H1 (cell line): Measurements from ENCODE around the gene NDUFS3. TPM values are rescaled to one million over a fixed set of nuclear protein-coding genes. Genes with fewer than 3 reads are reported as not detected.
A peak's percentile ranks its signal among the peaks of the same experiment; 100 is the strongest.

Experiments
- CTCF ChIA-PET: fragments of 300-600 bp; sonication (Branson Sonifier 250); formaldehyde crosslinking; loops from one replicate; lab custom pipeline; 2021; ENCODE audit not compliant: partially characterized antibody; lab: Charles Lee
- POLR2A ChIA-PET: fragments of 300-600 bp; sonication (Branson Sonifier 250); formaldehyde crosslinking; loops from one replicate; lab custom pipeline; 2021; ENCODE audit warnings: inconsistent platforms; ENCODE audit not compliant: partially characterized antibody; lab: Charles Lee
- DNase-seq, 2 experiments: peaks; one replicate each; pipeline versions ENCODE4 v3.0.0 to v3.0.0-alpha.2; 2010 to 2022; ENCODE audit warnings: low spot score in 2 of 2, low read depth in 1 of 2, mixed read lengths in 1 of 2
- FAIRE-seq: peaks from 2 replicates; lab custom pipeline; 2011; peaks lifted over from hg19 to GRCh38; lab: Jason Lieb, UNC
- H2AFZ ChIP-seq: 2 replicates; pipeline ENCODE4 v1.8.1; 2012; ENCODE audit warnings: low read length, inconsistent platforms
- H2AK5ac ChIP-seq: 2 replicates; pipeline ENCODE4 v1.6.1; 2013; ENCODE audit warnings: low read depth, low read length
- H2BK120ac ChIP-seq: replicated peaks from 2 replicates; pipeline ENCODE3; 2013; ENCODE audit warnings: low read depth, low read length, inconsistent platforms
- H2BK12ac ChIP-seq: 2 replicates; pipeline ENCODE4 v1.6.1; 2013; ENCODE audit warnings: low read depth, low read length
- H2BK15ac ChIP-seq: 2 replicates; pipeline ENCODE4 v1.6.1; 2013; ENCODE audit warnings: low read length
- H2BK20ac ChIP-seq: 2 replicates; pipeline ENCODE4 v1.6.1; 2013; ENCODE audit warnings: low read length
- H2BK5ac ChIP-seq: 2 replicates; pipeline ENCODE4 v1.6.1; 2013; ENCODE audit warnings: low read depth, low read length
- H3K14ac ChIP-seq: 2 replicates; pipeline ENCODE4 v1.6.1; 2013; ENCODE audit warnings: inconsistent platforms; ENCODE audit not compliant: insufficient read length
- H3K18ac ChIP-seq: 2 replicates; pipeline ENCODE4 v1.6.1; 2013; ENCODE audit warnings: low read length; ENCODE audit errors: extremely low read depth
- H3K23ac ChIP-seq: 2 replicates; pipeline ENCODE4 v1.6.1; 2013; ENCODE audit warnings: inconsistent platforms; ENCODE audit not compliant: insufficient read length
- H3K23me2 ChIP-seq: 2 replicates; pipeline ENCODE4 v1.6.1; 2013; ENCODE audit warnings: low read depth, low read length
- H3K27ac ChIP-seq: 2 replicates; pipeline ENCODE4 v1.6.1; 2011; ENCODE audit warnings: low read depth, low read length, inconsistent platforms
- H3K27me3 ChIP-seq, 4 experiments: replicated peaks in 1 of 4; 1 replicate in 1 of 4; 2 replicates in 3 of 4; pipeline versions ENCODE4 v1.6.1 to v1.8.1; 2011 to 2013; ENCODE audit warnings: low read length in 3 of 4, mild to moderate bottlenecking in 3 of 4, inconsistent platforms in 2 of 4, mixed read lengths in 2 of 4, moderate library complexity in 1 of 4; ENCODE audit not compliant: control insufficient read depth in 3 of 4, insufficient read depth in 3 of 4; ENCODE audit errors: extremely low read depth in 1 of 4
- H3K36me3 ChIP-seq, 4 experiments: 2 replicates each; pipeline versions ENCODE4 v1.6.1 to v1.8.1; 2011 to 2013; ENCODE audit warnings: mild to moderate bottlenecking in 4 of 4, low read length in 3 of 4, moderate library complexity in 2 of 4, control low read depth in 1 of 4, inconsistent platforms in 1 of 4; ENCODE audit not compliant: insufficient read depth in 4 of 4, control insufficient read depth in 2 of 4
- H3K4ac ChIP-seq: replicated peaks from 2 replicates; pipeline ENCODE3; 2013; ENCODE audit warnings: low read length, low read depth, mixed read lengths, inconsistent platforms; ENCODE audit not compliant: insufficient read length
- H3K4me1 ChIP-seq, 4 experiments: replicated peaks in 1 of 4; 1 replicate in 1 of 4; 2 replicates in 3 of 4; pipeline versions ENCODE4 v1.6.1 to v1.8.1; 2011 to 2013; ENCODE audit warnings: low read length in 3 of 4, inconsistent platforms in 2 of 4, mixed read lengths in 1 of 4; ENCODE audit not compliant: insufficient read depth in 4 of 4, control insufficient read depth in 3 of 4
- H3K4me2 ChIP-seq, 2 experiments: 2 replicates each; pipeline versions ENCODE4 v1.6.1 to v1.8.1; 2011 to 2013; ENCODE audit warnings: low read depth in 2 of 2, low read length in 2 of 2, control low read depth in 1 of 2, inconsistent platforms in 1 of 2, mild to moderate bottlenecking in 1 of 2; ENCODE audit not compliant: insufficient read depth in 1 of 2
- H3K4me3 ChIP-seq, 4 experiments: fragments of 200-600, 300-600 bp in 1 of 4; sonication (generic), shearing (Covaris generic), sonication (Bioruptor Twin) in 1 of 4; 2 replicates each; pipeline versions ENCODE4 v1.5.1 to v1.8.1; 2011 to 2016; ENCODE audit warnings: low read length in 4 of 4, low read depth in 3 of 4, control low read depth in 2 of 4, inconsistent platforms in 2 of 4, mild to moderate bottlenecking in 2 of 4, mixed read lengths in 1 of 4, moderate library complexity in 1 of 4; ENCODE audit not compliant: insufficient read depth in 2 of 4; ENCODE audit errors: extremely low read depth in 1 of 4
- H3K56ac ChIP-seq: replicated peaks from 2 replicates; pipeline ENCODE3; 2013; ENCODE audit warnings: low read depth, mild to moderate bottlenecking, mixed read lengths, low read length, inconsistent platforms; ENCODE audit not compliant: insufficient read length
- H3K79me1 ChIP-seq: 2 replicates; pipeline ENCODE4 v1.6.1; 2013; ENCODE audit warnings: low read depth, low read length, control low read depth
- H3K79me2 ChIP-seq, 2 experiments: 2 replicates each; pipeline versions ENCODE4 v1.6.1 to v1.8.1; 2012 to 2013; ENCODE audit warnings: low read length in 2 of 2, mild to moderate bottlenecking in 2 of 2, inconsistent platforms in 1 of 2; ENCODE audit not compliant: insufficient read depth in 2 of 2, control insufficient read depth in 1 of 2
- H3K9ac ChIP-seq, 4 experiments: replicated peaks in 1 of 4; 1 replicate in 1 of 4; 2 replicates in 3 of 4; pipeline versions ENCODE4 v1.6.1 to v1.8.1; 2011 to 2013; ENCODE audit warnings: low read depth in 3 of 4, low read length in 3 of 4, control low read depth in 2 of 4, mild to moderate bottlenecking in 2 of 4, moderate library complexity in 2 of 4, inconsistent platforms in 1 of 4; ENCODE audit errors: extremely low read depth in 1 of 4
- H3K9me3 ChIP-seq, 2 experiments: 2 replicates each; pipeline versions ENCODE4 v1.6.1 to v1.8.1; 2012 to 2013; ENCODE audit warnings: mild to moderate bottlenecking in 2 of 2, moderate library complexity in 2 of 2, control low read depth in 1 of 2, inconsistent platforms in 1 of 2, low read depth in 1 of 2, low read length in 1 of 2, mixed read lengths in 1 of 2; ENCODE audit not compliant: insufficient read depth in 2 of 2
- H4K20me1 ChIP-seq, 2 experiments: replicated peaks in 1 of 2; 2 replicates each; pipeline versions ENCODE3 to v1.8.1; 2011 to 2013; ENCODE audit warnings: inconsistent platforms in 2 of 2, low read length in 2 of 2, mild to moderate bottlenecking in 1 of 2; ENCODE audit not compliant: insufficient read depth in 2 of 2, control insufficient read depth in 1 of 2
- H4K5ac ChIP-seq: 2 replicates; pipeline ENCODE4 v1.6.1; 2013; ENCODE audit warnings: low read length, low read depth, mixed read lengths, inconsistent platforms; ENCODE audit not compliant: insufficient read length
- H4K8ac ChIP-seq: 2 replicates; pipeline ENCODE4 v1.8.0; 2013; ENCODE audit warnings: mild to moderate bottlenecking, moderate library complexity, low read length, inconsistent platforms; ENCODE audit not compliant: insufficient read depth; ENCODE audit errors: extremely low read depth
- H4K91ac ChIP-seq: replicated peaks from 2 replicates; pipeline ENCODE3; 2013; ENCODE audit warnings: low read length, mixed read lengths, inconsistent platforms; ENCODE audit not compliant: insufficient read length
- BRCA1 ChIP-seq: IDR thresholded peaks from 2 replicates; pipeline ENCODE4 v1.6.1; 2012; ENCODE audit warnings: low read depth, low read length, improper control_type of control experiment
- EP300 ChIP-seq, 2 experiments: IDR thresholded peaks; 1 replicate in 1 of 2; 2 replicates in 1 of 2; pipeline ENCODE4 v1.6.1; 2011 to 2012; ENCODE audit warnings: low read depth in 2 of 2, low read length in 2 of 2, mild to moderate bottlenecking in 2 of 2, borderline replicate concordance in 1 of 2, inconsistent platforms in 1 of 2, moderate library complexity in 1 of 2
- GABPA ChIP-seq: IDR thresholded peaks from 2 replicates; pipeline ENCODE4 v1.6.1; 2011; ENCODE audit warnings: mild to moderate bottlenecking, low read length, moderate library complexity, borderline replicate concordance; ENCODE audit not compliant: insufficient read depth
- POLR2A ChIP-seq, 2 experiments: IDR thresholded peaks; 1 replicate in 1 of 2; 2 replicates in 1 of 2; pipeline ENCODE4 v1.6.1; 2011; ENCODE audit warnings: low read depth in 2 of 2, low read length in 2 of 2, mild to moderate bottlenecking in 2 of 2; ENCODE audit errors: control extremely low read depth in 1 of 2
- RAD21 ChIP-seq, 2 experiments: IDR thresholded peaks in 1 of 2; conservative IDR thresholded peaks in 1 of 2; 2 replicates each; pipeline ENCODE4 v1.6.1; 2011; ENCODE audit warnings: low read depth in 2 of 2, low read length in 2 of 2, improper control_type of control experiment in 1 of 2, inconsistent platforms in 1 of 2, mild to moderate bottlenecking in 1 of 2, moderate library complexity in 1 of 2
- SIN3A ChIP-seq, 2 experiments: IDR thresholded peaks in 1 of 2; conservative IDR thresholded peaks in 1 of 2; 2 replicates each; pipeline ENCODE4 v1.6.1; 2011 to 2012; ENCODE audit warnings: low read length in 2 of 2, improper control_type of control experiment in 1 of 2, low read depth in 1 of 2, mild to moderate bottlenecking in 1 of 2
- TAF7 ChIP-seq: optimal IDR thresholded peaks from 2 replicates; pipeline ENCODE3; 2011; ENCODE audit warnings: low read depth, mild to moderate bottlenecking, inconsistent platforms, low read length, moderate library complexity, borderline replicate concordance
- WGBS, 2 experiments: shearing (Covaris generic) in 1 of 2; methylation state at CpG; one replicate each; pipeline versions ENCODE4 v1.1.6 to v1.1.7; 2013 to 2015; ENCODE audit warnings: low lambda C conversion rate in 2 of 2, mixed read lengths in 2 of 2, inconsistent platforms in 1 of 2, low coverage in 1 of 2, missing lambda C conversion rate in 1 of 2; ENCODE audit not compliant: insufficient replicate concordance in 2 of 2, insufficient coverage in 1 of 2, insufficient read length in 1 of 2; ENCODE audit errors: extremely low coverage in 1 of 2, missing lambda C conversion rate in 1 of 2; 5-methylcytosine and 5-hydroxymethylcytosine counted together
- polyA plus RNA-seq, 7 experiments: library from polyadenylated mRNA; depleted of rRNA in 3 of 7; stranded (reverse) in 5 of 7; unstranded in 2 of 7; fragments of >200 nt in 5 of 7; fragments of 200-250 nt in 2 of 7; gene quantifications; 1 replicate in 5 of 7; 2 replicates in 1 of 7; 4 replicates in 1 of 7; pipeline versions ENCODE4 v1.2.1 to v1.2.3, GENCODE V29; 2011 to 2013; ENCODE audit warnings: missing spikeins in 2 of 7, mixed read lengths in 2 of 7
- total RNA-seq: library from RNA; stranded (reverse); fragmentation: NEBNext Ultra II Directional; extraction: Animal tissue kit (Norgen Biotek cat#: 25700); gene quantifications from 2 replicates; pipeline ENCODE4 v1.2.1, GENCODE V29; 2021
- TF ChIP-seq, protein P1 (sequence below): IDR thresholded peaks from 2 replicates; pipeline ENCODE4 v1.6.1; 2012; ENCODE audit warnings: inconsistent platforms

The NDUFS3 gene
- total and polyA plus RNA-seq, 2 of the 8 experiments (the other 6 are each of a cell fraction or from before 2014, with no cell fraction given), result 135 to 241 TPM

DNA sequence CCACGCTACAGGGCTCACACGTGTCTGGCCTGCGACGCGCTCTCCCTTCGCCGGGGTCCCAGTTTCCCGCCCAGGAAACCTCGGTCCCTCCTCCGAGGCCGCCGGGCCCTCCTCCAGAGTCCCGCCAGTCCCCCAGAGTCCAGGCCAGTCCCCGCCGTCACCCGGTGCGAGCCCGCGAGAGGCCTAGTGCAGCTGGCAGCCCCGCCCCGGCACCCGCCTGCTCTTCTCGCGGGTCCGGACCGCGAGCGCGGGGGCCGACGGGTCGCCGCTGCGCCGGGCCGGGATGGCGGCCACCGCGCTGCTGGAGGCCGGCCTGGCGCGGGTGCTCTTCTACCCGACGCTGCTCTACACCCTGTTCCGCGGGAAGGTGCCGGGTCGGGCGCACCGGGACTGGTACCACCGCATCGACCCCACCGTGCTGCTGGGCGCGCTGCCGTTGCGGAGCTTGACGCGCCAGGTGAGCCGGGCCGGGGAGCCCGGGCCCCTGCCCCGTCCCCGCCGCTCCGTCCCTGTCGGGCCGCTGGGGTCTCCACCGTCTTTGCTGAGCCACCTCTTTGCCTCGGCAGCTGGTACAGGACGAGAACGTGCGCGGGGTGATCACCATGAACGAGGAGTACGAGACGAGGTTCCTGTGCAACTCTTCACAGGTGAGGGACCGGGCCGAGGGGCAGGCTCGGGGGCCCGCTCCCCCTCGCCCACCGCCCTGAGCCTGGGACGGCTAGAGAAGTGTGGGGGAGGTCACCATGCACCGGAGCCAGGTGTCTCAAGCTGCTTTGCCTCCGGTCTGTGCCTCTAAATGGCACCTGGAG, 13.3 kb upstream of the NDUFS3 start, which contains the start of gene PTPMT1:
Gene PTPMT1, plus strand, starts transcription at position 260 of the 809 bp plus-strand sequence. Its CDS starts 24 bp downstream, at position 284.
- peak within 1 kb of the TSS; percentile 90 to 96 (median 94) for H3K9ac ChIP-seq
- 0 out of 2 replicates have a peak within 1 kb of the TSS, but pooled peaks have one; percentile 60 for H2BK12ac ChIP-seq
- DNase-seq, result peak in 1 of 2 experiments; percentile 86
- TF ChIP-seq SIN3A (conservative IDR thresholded peaks at IDR 0.05 in 1 of 2, IDR thresholded peaks at IDR 0.05 in 1 of 2; ENCODE audit: low read depth in 1 of 2, low read length in 2 of 2) (0 out of 4 replicates have a peak, but pooled peaks of 1 of the 2 experiments have one; percentile 54), RAD21 (IDR thresholded peaks at IDR 0.05 in 1 of 2, conservative IDR thresholded peaks at IDR 0.05 in 1 of 2; ENCODE audit: low read depth in 2 of 2, low read length in 2 of 2) (no peak), GABPA (0 out of 2 replicates have a peak, but pooled peaks have one; percentile 7), POLR2A (IDR thresholded peaks at IDR 0.05; ENCODE audit: control extremely low read depth in 1 of 2, low read depth in 2 of 2, low read length in 2 of 2) (peak; percentile 48 to 82), EP300 (IDR thresholded peaks at IDR 0.05; ENCODE audit: borderline replicate concordance in 1 of 2, low read depth in 2 of 2, low read length in 2 of 2) (peak in 1 of 2 experiments; percentile 9; a peak in 1 of 3 replicates), TAF7 (peak; percentile 44), BRCA1 (peak; percentile 63; the same call in 1 of the 2 replicates)
- TF ChIP-seq, protein P1, sequence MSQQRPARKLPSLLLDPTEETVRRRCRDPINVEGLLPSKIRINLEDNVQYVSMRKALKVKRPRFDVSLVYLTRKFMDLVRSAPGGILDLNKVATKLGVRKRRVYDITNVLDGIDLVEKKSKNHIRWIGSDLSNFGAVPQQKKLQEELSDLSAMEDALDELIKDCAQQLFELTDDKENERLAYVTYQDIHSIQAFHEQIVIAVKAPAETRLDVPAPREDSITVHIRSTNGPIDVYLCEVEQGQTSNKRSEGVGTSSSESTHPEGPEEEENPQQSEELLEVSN, result peak; percentile 99

More for the DNA sequence above, 13.3 kb upstream of the NDUFS3 start, which contains the start of gene PTPMT1:
- Histone ChIP-seq H3K4me1 (peaks cover 0 to 3% (median 1%) of the 10 kb centered on the region in 4 experiments; a peak in 1 of 7 replicates), H4K20me1 (peaks cover 0 to 4% of the 10 kb centered on the region in 2 experiments), H3K79me2 (peaks cover 0 to 13% of the 10 kb centered on the region in 2 experiments; a peak in 2 of 4 replicates), H3K23me2 (peaks cover 3% of the 10 kb centered on the region; the same call in 1 of the 2 replicates), H3K27ac (peak within 1 kb of the TSS; percentile 53), H2BK15ac (0 out of 2 replicates have a peak within 1 kb of the TSS, but pooled peaks have one; percentile 46), H3K36me3 (peaks cover 0 to 8% (median 0%) of the 10 kb centered on the region in 4 experiments; a peak in 3 of 8 replicates), H3K4me3 (peak within 1 kb of the TSS; percentile 44 to 96 (median 95)), H3K23ac (no peak within 1 kb of the TSS), H3K4me2 (peak within 1 kb of the TSS; percentile 60 to 77), H3K4ac (no peak within 1 kb of the TSS), H3K18ac (peak within 1 kb of the TSS; percentile 97), H3K14ac (no peak within 1 kb of the TSS), H3K9me3 (no peaks in the 10 kb centered on the region), H2BK5ac (peak within 1 kb of the TSS; percentile 78), H2AFZ (peak within 1 kb of the TSS; percentile 88), H4K5ac (peak within 1 kb of the TSS; percentile 67), H4K91ac (peak within 1 kb of the TSS; percentile 22), H2BK120ac (peak within 1 kb of the TSS; percentile 59), H2AK5ac (no peak within 1 kb of the TSS), H3K56ac (peak within 1 kb of the TSS; percentile 40), H2BK20ac (no peak within 1 kb of the TSS), H4K8ac (peak within 1 kb of the TSS; percentile 84), H3K79me1 (peaks cover 3% of the 10 kb centered on the region; the same call in 1 of the 2 replicates), H3K27me3 (no peaks in the 10 kb centered on the region)
- 2% methylated on average over 67 of the region's 86 CpGs; no CpG with 5 or more reads in 1 of the 2 experiments for whole genome bisulfite sequencing, 2 experiments
- ChIA-PET CTCF (interaction anchor here (0.6 to 1.7 kb wide), 5 partner anchors 11 to 76 kb away, joined by 3 to 6 read pairs (median 5); partner anchors contain the start of gene CELF1), POLR2A (interaction anchor here (0.7 to 6.6 kb wide), 22 partner anchors 9 to 148 kb away, joined by 3 to 83 read pairs (median 5); partner anchors contain the start of genes C1QTNF4, CELF1, FAM180B and KBTBD4)
- no peak for FAIRE-seq
